Measurements from ENCODE around the gene CD300LF.

The CD300LF gene

GRCh38 chr17:74677558-74678466 is 34.9 kb downstream of the CD300LF start:
- Histone ChIP-seq H3K4me1 (ENCODE audit: insufficient read depth, low read length, poor library complexity, severe bottlenecking) (peaks cover 14% of the 10 kb centered on the region), H3K9ac (ENCODE audit: low read depth, low read length, poor library complexity, severe bottlenecking) (no peak overlapping the region), H3K27me3 (ENCODE audit: insufficient read depth, low read length, poor library complexity, severe bottlenecking) (no peaks in the 10 kb centered on the region), H4K20me1 (ENCODE audit: insufficient read depth, low read length, poor library complexity, severe bottlenecking) (no peaks in the 10 kb centered on the region), H3K9me2 (replicated peaks; ENCODE audit: low read depth, low read length) (no peaks in the 10 kb centered on the region), H3K36me3 (ENCODE audit: insufficient read depth, low read length) (no peaks in the 10 kb centered on the region), H2AFZ (ENCODE audit: low read length) (peak overlapping the region; percentile 62), H3K4me2 (ENCODE audit: low read depth, low read length, poor library complexity, severe bottlenecking) (peak overlapping the region; percentile 21), H3K79me2 (ENCODE audit: insufficient read depth, low read length) (no peaks in the 10 kb centered on the region), H3K4me3 (ENCODE audit: low read length, poor library complexity, severe bottlenecking) (no peak overlapping the region), H3F3A (ENCODE audit: low read depth) (no peaks in the 10 kb centered on the region), H3K9me3 (ENCODE audit: insufficient read depth, low read depth, low read length) (no peaks in the 10 kb centered on the region)
- no peak for TF ChIP-seq EZH2phosphoT487 (IDR thresholded peaks at IDR 0.05; ENCODE audit: borderline replicate concordance)

GRCh38 chr17:74671031-74671771 is 41.5 kb downstream of the CD300LF start:
- TF ChIP-seq CTCF (conservative IDR thresholded peaks at IDR 0.05; ENCODE audit: low read length) (no peak), EZH2phosphoT487 (IDR thresholded peaks at IDR 0.05; ENCODE audit: borderline replicate concordance) (no peak)
- no peaks in the 10 kb centered on the region for H3K9me3 ChIP-seq (ENCODE audit: insufficient read depth, low read depth, low read length)
- no peak overlapping the region for H3K9ac ChIP-seq (ENCODE audit: low read depth, low read length, poor library complexity, severe bottlenecking)
- no peak overlapping the region for H3K4me2 ChIP-seq (ENCODE audit: low read depth, low read length, poor library complexity, severe bottlenecking)
- H2AFZ ChIP-seq (ENCODE audit: low read length) = no peak overlapping the region
- H3F3A ChIP-seq (ENCODE audit: low read depth) = no peaks in the 10 kb centered on the region
- H3K4me3 ChIP-seq (ENCODE audit: low read length, poor library complexity, severe bottlenecking) = no peak overlapping the region
- H4K20me1 ChIP-seq (ENCODE audit: insufficient read depth, low read length, poor library complexity, severe bottlenecking) = no peaks in the 10 kb centered on the region
- H3K79me2 ChIP-seq (ENCODE audit: insufficient read depth, low read length) = no peaks in the 10 kb centered on the region
- no peaks in the 10 kb centered on the region for H3K9me2 ChIP-seq (replicated peaks; ENCODE audit: low read depth, low read length)
- no peaks in the 10 kb centered on the region for H3K36me3 ChIP-seq (ENCODE audit: insufficient read depth, low read length)
- no peaks in the 10 kb centered on the region for H3K4me1 ChIP-seq (ENCODE audit: insufficient read depth, low read length, poor library complexity, severe bottlenecking)
- H3K27me3 ChIP-seq (ENCODE audit: insufficient read depth, low read length, poor library complexity, severe bottlenecking) = no peaks in the 10 kb centered on the region

- H3K27me3 ChIP-seq (ENCODE audit: insufficient read depth, low read length, poor library complexity, severe bottlenecking) = no peaks in the 10 kb centered on the region
- no peaks in the 10 kb centered on the region for H3K36me3 ChIP-seq (ENCODE audit: insufficient read depth, low read length)
Measured at GRCh38 chr17:74670329-74670728, 42.4 kb downstream of the CD300LF start.

More at GRCh38 chr17:74670329-74670728, 42.4 kb downstream of the CD300LF start:
- Histone ChIP-seq H2AFZ (ENCODE audit: low read length) (no peak overlapping the region), H3K9me3 (ENCODE audit: insufficient read depth, low read depth, low read length) (no peaks in the 10 kb centered on the region), H3K79me2 (ENCODE audit: insufficient read depth, low read length) (no peaks in the 10 kb centered on the region), H3K4me2 (ENCODE audit: low read depth, low read length, poor library complexity, severe bottlenecking) (no peak overlapping the region), H4K20me1 (ENCODE audit: insufficient read depth, low read length, poor library complexity, severe bottlenecking) (no peaks in the 10 kb centered on the region), H3K4me3 (ENCODE audit: low read length, poor library complexity, severe bottlenecking) (no peak overlapping the region), H3K4me1 (ENCODE audit: insufficient read depth, low read length, poor library complexity, severe bottlenecking) (no peaks in the 10 kb centered on the region), H3F3A (ENCODE audit: low read depth) (no peaks in the 10 kb centered on the region), H3K9ac (ENCODE audit: low read depth, low read length, poor library complexity, severe bottlenecking) (no peak overlapping the region), H3K9me2 (replicated peaks; ENCODE audit: low read depth, low read length) (no peaks in the 10 kb centered on the region)
- TF ChIP-seq CTCF (conservative IDR thresholded peaks at IDR 0.05; ENCODE audit: low read length) (no peak), EZH2phosphoT487 (IDR thresholded peaks at IDR 0.05; ENCODE audit: borderline replicate concordance) (no peak)
